Osteoblast (primary cell): ENCODE results near the gene NAA60. TPM values are rescaled to one million over a fixed set of nuclear protein-coding genes. Genes with fewer than 3 reads are reported as not detected.

Experiments used
- DNase-seq: peaks from one replicate; pipeline ENCODE4 v3.0.0; 2011; ENCODE audit warnings: low spot score, mixed read lengths; ENCODE audit not compliant: insufficient read length; ENCODE audit errors: missing footprints
- H2AFZ ChIP-seq: 2 replicates; pipeline ENCODE4 v1.6.0; 2011; ENCODE audit warnings: mild to moderate bottlenecking, low read length
- H3K27ac ChIP-seq: 2 replicates; pipeline ENCODE4 v1.5.1; 2011; ENCODE audit warnings: mild to moderate bottlenecking, low read depth, low read length, moderate library complexity
- H3K27me3 ChIP-seq: 2 replicates; pipeline ENCODE4 v1.6.0; 2012; ENCODE audit warnings: mild to moderate bottlenecking, control low read depth, inconsistent platforms, low read length, moderate library complexity; ENCODE audit not compliant: insufficient read depth
- H3K36me3 ChIP-seq: 2 replicates; pipeline ENCODE4 v1.5.1; 2011; ENCODE audit warnings: mild to moderate bottlenecking, low read length, control low read depth, moderate library complexity; ENCODE audit not compliant: insufficient read depth
- H3K4me1 ChIP-seq: 2 replicates; pipeline ENCODE4 v1.5.1; 2011; ENCODE audit warnings: mild to moderate bottlenecking, low read length, control low read depth, moderate library complexity; ENCODE audit not compliant: insufficient read depth
- H3K4me2 ChIP-seq: 2 replicates; pipeline ENCODE4 v1.6.0; 2011; ENCODE audit warnings: mild to moderate bottlenecking, low read length; ENCODE audit not compliant: insufficient read depth
- H3K4me3 ChIP-seq: fragments of 200-600 bp; sonication (generic); 3 replicates; pipeline ENCODE4 v1.5.1; 2012; ENCODE audit warnings: mild to moderate bottlenecking, low read length, inconsistent platforms; ENCODE audit not compliant: insufficient read depth
- H3K79me2 ChIP-seq: 2 replicates; pipeline ENCODE4 v1.6.0; 2012; ENCODE audit warnings: mild to moderate bottlenecking, low read length, control low read depth, inconsistent platforms; ENCODE audit not compliant: insufficient read depth
- H3K9me3 ChIP-seq: 2 replicates; pipeline ENCODE4 v1.5.1; 2011; ENCODE audit warnings: low read depth, low read length, control low read depth
- H4K20me1 ChIP-seq: 2 replicates; pipeline ENCODE4 v1.6.0; 2012; ENCODE audit warnings: mild to moderate bottlenecking, low read length, control low read depth; ENCODE audit not compliant: insufficient read depth
- CTCF ChIP-seq: IDR thresholded peaks from 2 replicates; pipeline ENCODE4 v1.5.1; 2011; ENCODE audit warnings: mild to moderate bottlenecking, low read depth, low read length, moderate library complexity; ENCODE audit errors: extremely low read depth
- total RNA-seq: library from RNA; depleted of rRNA; stranded (reverse); fragments of >200 nt; gene quantifications from 2 replicates; pipeline ENCODE4 v1.2.3, GENCODE V29; 2012

NAA60 gene
- total RNA-seq, 1 donor = 27.5 TPM

DNA sequence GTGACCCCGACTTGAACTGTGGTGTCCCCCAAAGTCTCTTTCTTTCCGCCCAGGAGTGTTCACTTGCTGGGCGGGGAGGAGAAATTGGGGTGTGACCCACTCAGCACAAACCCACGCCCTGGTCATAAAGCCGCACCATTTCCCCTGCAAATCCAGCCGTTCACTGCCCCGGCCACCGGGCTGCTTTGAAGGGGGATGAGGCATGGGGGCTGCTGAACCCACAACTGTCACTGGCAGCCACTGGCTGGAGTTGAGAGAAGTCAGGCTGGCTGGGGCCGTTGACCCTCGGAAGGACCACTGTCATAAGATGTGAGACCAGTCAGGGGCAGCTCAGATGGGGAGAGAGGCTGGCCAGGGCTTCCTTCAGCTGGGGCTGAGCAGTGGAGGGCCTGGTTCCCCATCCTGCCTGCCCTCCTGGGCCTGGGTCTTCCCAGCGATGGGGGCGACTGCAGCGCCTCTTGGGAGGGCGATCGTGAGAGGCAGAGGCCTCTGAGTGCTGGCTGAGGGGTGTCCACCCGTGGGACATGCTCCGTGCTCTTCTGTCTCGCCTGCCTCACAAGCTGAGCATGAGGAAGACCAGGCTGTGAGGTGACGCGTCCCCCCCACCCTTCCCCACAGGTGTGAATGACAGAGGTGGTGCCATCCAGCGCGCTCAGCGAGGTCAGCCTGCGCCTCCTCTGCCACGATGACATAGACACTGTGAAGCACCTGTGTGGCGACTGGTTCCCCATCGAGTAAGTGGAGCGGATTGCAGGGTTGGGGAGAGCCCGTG is 32.3 kb downstream of the NAA60 start:
- H3K36me3 ChIP-seq = peaks cover 15% of the 10 kb centered on the region

GRCh38 chr16:3476409-3476808 is 32.9 kb downstream of the NAA60 start:
- H3K79me2 ChIP-seq = peaks cover 80% of the 10 kb centered on the region
- no peaks in the 10 kb centered on the region for H3K27me3 ChIP-seq
- no peak overlapping the region for H3K27ac ChIP-seq
- peaks cover 18% of the 10 kb centered on the region for H3K36me3 ChIP-seq
- H2AFZ ChIP-seq = no peak overlapping the region
- DNase-seq = peak; percentile 34
- no peaks in the 10 kb centered on the region for H3K9me3 ChIP-seq
- peaks cover 53% of the 10 kb centered on the region for H4K20me1 ChIP-seq
- H3K4me2 ChIP-seq = no peak overlapping the region
- no peak for TF ChIP-seq CTCF
- H3K4me1 ChIP-seq = no peaks in the 10 kb centered on the region
- no peak overlapping the region for H3K4me3 ChIP-seq

More for the DNA sequence above, 32.3 kb downstream of the NAA60 start:
- H3K4me2 ChIP-seq = no peak overlapping the region
- no peaks in the 10 kb centered on the region for H3K27me3 ChIP-seq
- no peak overlapping the region for H2AFZ ChIP-seq
- H3K4me3 ChIP-seq = no peak overlapping the region
- no peak overlapping the region for H3K27ac ChIP-seq
- H4K20me1 ChIP-seq = peaks cover 54% of the 10 kb centered on the region
- peaks cover 81% of the 10 kb centered on the region for H3K79me2 ChIP-seq
- peak; percentile 4 for DNase-seq
- no peaks in the 10 kb centered on the region for H3K9me3 ChIP-seq
- TF ChIP-seq CTCF = no peak
- no peaks in the 10 kb centered on the region for H3K4me1 ChIP-seq

DNA sequence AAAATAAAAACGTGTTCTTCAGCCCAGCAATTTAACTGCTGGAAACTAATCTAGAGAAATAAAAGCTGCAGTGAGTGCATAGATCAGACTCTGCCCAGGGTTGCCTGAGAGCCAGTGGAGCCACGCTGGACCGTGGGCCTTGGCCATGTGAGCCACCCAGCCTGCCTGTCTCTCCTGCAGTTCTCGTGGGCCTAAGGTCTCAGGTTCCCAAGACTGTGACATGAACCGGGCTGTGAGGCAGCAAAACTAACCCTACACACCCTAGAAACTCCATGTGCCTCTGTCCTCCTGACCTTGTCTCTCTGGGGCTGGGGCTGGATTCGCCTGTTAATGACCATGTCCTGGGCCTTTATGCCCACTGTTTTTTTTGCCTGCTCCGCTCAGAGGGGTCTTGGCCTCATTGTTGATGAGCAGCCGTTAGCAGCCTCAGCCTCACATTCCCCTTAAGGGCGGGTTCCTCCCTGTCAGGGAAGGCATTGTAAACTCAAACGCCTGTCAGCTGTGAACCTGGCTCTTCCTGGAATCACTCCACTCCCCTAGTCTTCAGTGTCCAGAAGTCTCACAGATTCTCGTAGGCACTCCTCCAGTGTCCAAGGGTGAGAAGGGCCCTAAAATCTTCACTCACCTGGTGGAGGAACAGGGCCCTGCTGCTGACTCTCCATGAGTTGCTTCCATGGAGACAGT is 34.9 kb downstream of the NAA60 start:
- peak; percentile 69 for DNase-seq
- Histone ChIP-seq H3K9me3 (no peaks in the 10 kb centered on the region), H4K20me1 (peaks cover 47% of the 10 kb centered on the region), H3K36me3 (peaks cover 33% of the 10 kb centered on the region), H3K27me3 (no peaks in the 10 kb centered on the region), H3K4me1 (no peaks in the 10 kb centered on the region), H3K27ac (no peak overlapping the region), H3K79me2 (peaks cover 74% of the 10 kb centered on the region), H2AFZ (no peak overlapping the region), H3K4me3 (no peak overlapping the region), H3K4me2 (no peak overlapping the region)
- TF ChIP-seq CTCF = no peak

GRCh38 chr16:3479654-3480216 is 36.3 kb downstream of the NAA60 start:
- no peaks in the 10 kb centered on the region for H3K4me1 ChIP-seq
- H3K79me2 ChIP-seq = peaks cover 62% of the 10 kb centered on the region
- no peak overlapping the region for H2AFZ ChIP-seq
- H3K36me3 ChIP-seq = peaks cover 40% of the 10 kb centered on the region
- peak; percentile 70 for DNase-seq
- H3K27ac ChIP-seq = no peak overlapping the region
- TF ChIP-seq CTCF = no peak
- no peak overlapping the region for H3K4me2 ChIP-seq
- H3K4me3 ChIP-seq = no peak overlapping the region
- H3K9me3 ChIP-seq = no peaks in the 10 kb centered on the region
- no peaks in the 10 kb centered on the region for H3K27me3 ChIP-seq
- H4K20me1 ChIP-seq = peaks cover 40% of the 10 kb centered on the region
